SK-N-SH treated with all-trans-retinoic acid at 6 μM for 48 hours (cell line): Measurements from ENCODE around the gene DOC2A.

Source experiments
- ATAC-seq: fragments of 200-7000 bp; cut with Tn5 transposase; 3 replicates; pipeline ENCODE4 v1.9.1; 2020; ENCODE audit warnings: mild to moderate bottlenecking, moderate library complexity
- ARNTL ChIP-seq: fragments of 450-650 bp; formaldehyde crosslinking; IDR thresholded peaks from 2 replicates; pipeline ENCODE4 v1.5.0; 2020; ENCODE audit warnings: low read depth, mild to moderate bottlenecking, moderate library complexity, borderline replicate concordance
- BACH2 ChIP-seq: fragments of 250-450 bp; sonication (Bioruptor Pico); IDR thresholded peaks from 2 replicates; pipeline ENCODE4 v1.9.0; 2021; ENCODE audit warnings: mild to moderate bottlenecking, borderline replicate concordance
- CREB5 ChIP-seq: fragments of 250-450 bp; sonication (Bioruptor Pico); IDR thresholded peaks from 2 replicates; pipeline ENCODE4 v1.5.1; 2020; ENCODE audit warnings: low read depth, mild to moderate bottlenecking, moderate library complexity
- CSDC2 ChIP-seq: fragments of 250-450 bp; sonication (Bioruptor Pico); IDR thresholded peaks from 2 replicates; pipeline ENCODE4 v1.5.0; 2020; ENCODE audit warnings: mild to moderate bottlenecking, moderate library complexity
- CSRNP3 ChIP-seq: fragments of 250-450 bp; sonication (Bioruptor Pico); IDR thresholded peaks from 2 replicates; pipeline ENCODE4 v1.5.1; 2021; ENCODE audit warnings: mild to moderate bottlenecking, moderate library complexity
- ESRRG ChIP-seq: fragments of 250-450 bp; sonication (Bioruptor Pico); IDR thresholded peaks from 2 replicates; pipeline ENCODE4 v1.6.1; 2021; ENCODE audit warnings: mild to moderate bottlenecking
- GLIS3 ChIP-seq: fragments of 250-450 bp; sonication (Bioruptor Pico); IDR thresholded peaks from 2 replicates; pipeline ENCODE4 v1.5.0; 2020; ENCODE audit warnings: mild to moderate bottlenecking, moderate library complexity
- ISL1 ChIP-seq: fragments of 250-450 bp; sonication (Bioruptor Pico); IDR thresholded peaks from 2 replicates; pipeline ENCODE4 v2.1.2; 2022; ENCODE audit warnings: mild to moderate bottlenecking, moderate library complexity
- OSR1 ChIP-seq: fragments of 250-450 bp; sonication (Bioruptor Pico); IDR thresholded peaks from 2 replicates; pipeline ENCODE4 v1.8.0; 2022; ENCODE audit warnings: moderate library complexity, mild to moderate bottlenecking, inconsistent platforms
- PATZ1 ChIP-seq: fragments of 250-450 bp; sonication (Bioruptor Pico); IDR thresholded peaks from 2 replicates; pipeline ENCODE4 v1.8.0; 2020; ENCODE audit warnings: mild to moderate bottlenecking, moderate library complexity, borderline replicate concordance
- PPARA ChIP-seq: fragments of 250-450 bp; sonication (Bioruptor Pico); IDR thresholded peaks from 2 replicates; pipeline ENCODE4 v1.5.0; 2020; ENCODE audit warnings: mild to moderate bottlenecking, borderline replicate concordance
- RARB ChIP-seq: fragments of 250-450 bp; sonication (Bioruptor Pico); IDR thresholded peaks from 2 replicates; pipeline ENCODE4 v1.8.0; 2021; ENCODE audit warnings: mild to moderate bottlenecking, moderate library complexity
- SNAI2 ChIP-seq: fragments of 250-450 bp; sonication (Bioruptor Pico); IDR thresholded peaks from 2 replicates; pipeline ENCODE4 v1.5.0; 2020; ENCODE audit warnings: mild to moderate bottlenecking, moderate library complexity
- TCF4 ChIP-seq: fragments of 250-450 bp; sonication (Bioruptor Pico); IDR thresholded peaks from 2 replicates; pipeline ENCODE4 v1.8.0; 2021; ENCODE audit warnings: mild to moderate bottlenecking, moderate library complexity, borderline replicate concordance
- ZC3H10 ChIP-seq: fragments of 250-450 bp; sonication (Bioruptor Pico); IDR thresholded peaks from 2 replicates; pipeline ENCODE4 v1.5.1; 2021; ENCODE audit warnings: mild to moderate bottlenecking, moderate library complexity
- ZFP30 ChIP-seq: fragments of 450-650 bp; formaldehyde crosslinking; IDR thresholded peaks from 2 replicates; pipeline ENCODE4 v1.5.0; 2022; ENCODE audit warnings: mild to moderate bottlenecking, moderate library complexity
- ZNF565 ChIP-seq: fragments of 450-650 bp; formaldehyde crosslinking; conservative IDR thresholded peaks from 2 replicates; pipeline ENCODE4 v1.5.0; 2020; ENCODE audit warnings: low read depth, mild to moderate bottlenecking, moderate library complexity
- ZNF70 ChIP-seq: fragments of 450-650 bp; formaldehyde crosslinking; IDR thresholded peaks from 2 replicates; pipeline ENCODE4 v1.5.0; 2020; ENCODE audit warnings: mild to moderate bottlenecking, moderate library complexity
- TF ChIP-seq, protein P1 (sequence below): fragments of 250-450 bp; sonication (Bioruptor Pico); IDR thresholded peaks from 2 replicates; pipeline ENCODE4 v1.8.0; 2021; ENCODE audit warnings: low read depth, mild to moderate bottlenecking, moderate library complexity, borderline replicate concordance
- TF ChIP-seq, protein P2 (sequence below): fragments of 250-450 bp; sonication (Bioruptor Pico); IDR thresholded peaks from 2 replicates; pipeline ENCODE4 v1.5.0; 2020; ENCODE audit warnings: mild to moderate bottlenecking, moderate library complexity

Gene DOC2A

DNA sequence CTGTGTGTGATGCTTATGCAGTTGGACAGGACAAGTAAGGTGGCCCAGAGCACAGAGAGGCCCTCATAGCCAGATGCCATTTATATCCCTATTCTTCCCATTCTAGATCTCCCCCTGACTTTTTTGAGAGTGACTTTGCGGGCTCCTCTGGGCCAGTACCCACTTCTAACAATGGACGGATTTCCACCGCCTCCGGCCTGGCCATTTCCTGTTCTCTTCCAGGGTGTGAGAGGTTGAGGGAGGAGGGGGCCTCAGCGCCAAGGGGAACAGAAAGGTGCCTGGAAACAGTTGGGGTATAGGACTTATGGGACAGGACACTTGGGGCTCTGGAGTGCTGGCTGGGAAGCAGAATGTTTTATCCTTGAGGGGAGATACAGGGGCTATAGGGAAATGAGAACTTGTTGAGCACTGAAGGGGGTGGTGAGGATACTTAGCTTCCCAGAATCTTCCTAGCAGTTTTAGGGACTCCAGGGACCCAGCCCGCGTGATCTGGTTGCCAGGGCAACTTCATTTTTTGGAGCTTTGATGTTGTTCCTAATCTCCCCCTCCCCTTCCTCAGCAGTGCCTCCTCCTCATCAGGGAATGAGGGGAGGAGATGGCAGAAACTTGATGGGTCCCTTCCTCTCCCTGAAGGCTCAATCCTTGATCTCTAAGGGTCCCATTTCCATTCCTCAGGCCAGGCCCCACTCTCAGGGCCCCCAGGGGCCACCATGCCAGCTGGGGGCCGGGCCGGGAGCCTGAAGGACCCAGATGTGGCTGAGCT is 33.6 kb downstream of the DOC2A start:
- ATAC-seq: no peak
- no peak for TF ChIP-seq ESRRG (CRISPR knock-in tag)
- no peak for TF ChIP-seq GLIS3
- TF ChIP-seq PPARA (CRISPR knock-in tag): no peak
- TF ChIP-seq ZNF565: no peak
- TF ChIP-seq, protein P1, sequence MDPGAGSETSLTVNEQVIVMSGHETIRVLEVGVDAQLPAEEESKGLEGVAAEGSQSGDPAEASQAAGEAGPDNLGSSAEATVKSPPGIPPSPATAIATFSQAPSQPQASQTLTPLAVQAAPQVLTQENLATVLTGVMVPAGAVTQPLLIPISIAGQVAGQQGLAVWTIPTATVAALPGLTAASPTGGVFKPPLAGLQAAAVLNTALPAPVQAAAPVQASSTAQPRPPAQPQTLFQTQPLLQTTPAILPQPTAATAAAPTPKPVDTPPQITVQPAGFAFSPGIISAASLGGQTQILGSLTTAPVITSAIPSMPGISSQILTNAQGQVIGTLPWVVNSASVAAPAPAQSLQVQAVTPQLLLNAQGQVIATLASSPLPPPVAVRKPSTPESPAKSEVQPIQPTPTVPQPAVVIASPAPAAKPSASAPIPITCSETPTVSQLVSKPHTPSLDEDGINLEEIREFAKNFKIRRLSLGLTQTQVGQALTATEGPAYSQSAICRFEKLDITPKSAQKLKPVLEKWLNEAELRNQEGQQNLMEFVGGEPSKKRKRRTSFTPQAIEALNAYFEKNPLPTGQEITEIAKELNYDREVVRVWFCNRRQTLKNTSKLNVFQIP (CRISPR knock-in tag): no peak
- no peak for TF ChIP-seq CREB5 (CRISPR knock-in tag)
- TF ChIP-seq SNAI2 (CRISPR knock-in tag): no peak
- TF ChIP-seq TCF4 (CRISPR knock-in tag): no peak
- TF ChIP-seq, protein P2, sequence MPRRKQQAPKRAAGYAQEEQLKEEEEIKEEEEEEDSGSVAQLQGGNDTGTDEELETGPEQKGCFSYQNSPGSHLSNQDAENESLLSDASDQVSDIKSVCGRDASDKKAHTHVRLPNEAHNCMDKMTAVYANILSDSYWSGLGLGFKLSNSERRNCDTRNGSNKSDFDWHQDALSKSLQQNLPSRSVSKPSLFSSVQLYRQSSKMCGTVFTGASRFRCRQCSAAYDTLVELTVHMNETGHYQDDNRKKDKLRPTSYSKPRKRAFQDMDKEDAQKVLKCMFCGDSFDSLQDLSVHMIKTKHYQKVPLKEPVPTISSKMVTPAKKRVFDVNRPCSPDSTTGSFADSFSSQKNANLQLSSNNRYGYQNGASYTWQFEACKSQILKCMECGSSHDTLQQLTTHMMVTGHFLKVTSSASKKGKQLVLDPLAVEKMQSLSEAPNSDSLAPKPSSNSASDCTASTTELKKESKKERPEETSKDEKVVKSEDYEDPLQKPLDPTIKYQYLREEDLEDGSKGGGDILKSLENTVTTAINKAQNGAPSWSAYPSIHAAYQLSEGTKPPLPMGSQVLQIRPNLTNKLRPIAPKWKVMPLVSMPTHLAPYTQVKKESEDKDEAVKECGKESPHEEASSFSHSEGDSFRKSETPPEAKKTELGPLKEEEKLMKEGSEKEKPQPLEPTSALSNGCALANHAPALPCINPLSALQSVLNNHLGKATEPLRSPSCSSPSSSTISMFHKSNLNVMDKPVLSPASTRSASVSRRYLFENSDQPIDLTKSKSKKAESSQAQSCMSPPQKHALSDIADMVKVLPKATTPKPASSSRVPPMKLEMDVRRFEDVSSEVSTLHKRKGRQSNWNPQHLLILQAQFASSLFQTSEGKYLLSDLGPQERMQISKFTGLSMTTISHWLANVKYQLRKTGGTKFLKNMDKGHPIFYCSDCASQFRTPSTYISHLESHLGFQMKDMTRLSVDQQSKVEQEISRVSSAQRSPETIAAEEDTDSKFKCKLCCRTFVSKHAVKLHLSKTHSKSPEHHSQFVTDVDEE: no peak
- TF ChIP-seq ZC3H10 (CRISPR knock-in tag): no peak
- TF ChIP-seq CSDC2: no peak
- no peak for TF ChIP-seq BACH2 (CRISPR knock-in tag)
- TF ChIP-seq ARNTL (CRISPR knock-in tag): no peak
- TF ChIP-seq PATZ1 (CRISPR knock-in tag): no peak
- TF ChIP-seq CSRNP3 (CRISPR knock-in tag): no peak

DNA sequence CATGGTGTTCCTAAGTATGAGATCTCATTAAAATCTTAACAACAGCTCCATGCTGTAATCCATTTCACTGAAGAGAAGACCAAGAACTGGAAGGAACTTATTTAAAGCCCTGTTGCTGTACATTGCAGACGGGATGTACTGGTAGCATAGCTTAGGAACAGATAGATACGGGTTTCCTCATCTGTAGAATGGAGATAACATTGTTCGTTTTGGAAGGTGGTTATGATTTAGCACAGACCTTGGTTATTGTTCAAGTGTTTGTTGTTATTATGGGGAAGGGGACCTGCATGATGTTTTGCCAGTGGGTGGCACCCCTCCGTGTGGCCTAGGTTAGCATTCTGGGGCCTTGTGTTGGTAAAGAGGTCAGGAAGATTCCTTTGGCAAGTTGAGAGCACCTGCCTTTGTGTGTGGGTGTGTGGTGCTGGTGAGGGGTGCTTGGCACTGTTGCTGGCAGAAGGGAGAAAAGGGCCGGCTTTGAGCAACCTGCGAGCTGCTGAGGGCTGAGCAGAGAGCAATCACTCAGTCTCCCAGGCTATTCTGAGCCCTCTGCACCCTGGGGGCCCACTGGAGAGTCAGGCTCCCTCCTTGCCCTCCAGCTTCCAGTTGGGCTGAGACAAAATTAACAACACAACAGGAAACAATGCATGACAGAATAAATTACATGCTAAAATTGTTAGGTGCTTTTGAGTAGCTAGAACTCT is 34.9 kb downstream of the DOC2A start:
- ATAC-seq: no peak
- TF ChIP-seq ZNF70 (no peak), CREB5 (CRISPR knock-in tag) (no peak), TCF4 (CRISPR knock-in tag) (no peak), CSDC2 (no peak), ZFP30 (CRISPR knock-in tag) (no peak), ESRRG (CRISPR knock-in tag) (no peak), OSR1 (CRISPR knock-in tag) (no peak), SNAI2 (CRISPR knock-in tag) (no peak), RARB (CRISPR knock-in tag) (no peak), ZNF565 (no peak), GLIS3 (no peak), BACH2 (CRISPR knock-in tag) (no peak), PPARA (CRISPR knock-in tag) (no peak), CSRNP3 (CRISPR knock-in tag) (no peak), PATZ1 (CRISPR knock-in tag) (no peak), ZC3H10 (CRISPR knock-in tag) (no peak), ISL1 (CRISPR knock-in tag) (no peak)
- TF ChIP-seq, protein P1 (CRISPR knock-in tag): no peak
